ENCODE data around the gene RTL1. TPM values are rescaled to one million over a fixed set of nuclear protein-coding genes. Genes with fewer than 3 reads are reported as not detected.

The RTL1 gene
- total RNA-seq, 1 donor from 2014 or later = not detected

GRCh38 chr14:100889641-100890040, 13.9 kb downstream of the RTL1 start:
- peaks cover 12% of the 10 kb centered on the region for H3K27me3 ChIP-seq (ENCODE audit: low read depth)
- TF ChIP-seq CTCF (IDR thresholded peaks at IDR 0.05) = no peak
- H3K27ac ChIP-seq = no peak overlapping the region
- H3K4me3 ChIP-seq = no peak overlapping the region
- intact Hi-C loops (cut with DNase I) = no loop called here
- no peaks in the 10 kb centered on the region for H3K36me3 ChIP-seq
- H3K9me3 ChIP-seq = no peaks in the 10 kb centered on the region
- DNase-seq (no peak), ATAC-seq (no peak)
- H3K4me1 ChIP-seq = no peaks in the 10 kb centered on the region

- no peaks in the 10 kb centered on the region for H3K9me3 ChIP-seq
- no peak for DNase-seq
- intact Hi-C loops (cut with DNase I) = no loop called here
- no peak for ATAC-seq
- no peaks in the 10 kb centered on the region for H3K36me3 ChIP-seq
- H3K4me3 ChIP-seq = no peak overlapping the region
- peaks cover 12% of the 10 kb centered on the region for H3K27me3 ChIP-seq (ENCODE audit: low read depth)
- no peak overlapping the region for H3K27ac ChIP-seq
- TF ChIP-seq CTCF (IDR thresholded peaks at IDR 0.05) = no peak
- H3K4me1 ChIP-seq = no peaks in the 10 kb centered on the region
Measured at GRCh38 chr14:100888789-100889315, 14.7 kb downstream of the RTL1 start.

- H3K9me3 ChIP-seq = no peaks in the 10 kb centered on the region
- intact Hi-C loops (cut with DNase I) = no loop called here
- peaks cover 12% of the 10 kb centered on the region for H3K27me3 ChIP-seq (ENCODE audit: low read depth)
- no peak overlapping the region for H3K4me3 ChIP-seq
- no peak for ATAC-seq
- TF ChIP-seq CTCF (IDR thresholded peaks at IDR 0.05) = no peak
- H3K4me1 ChIP-seq = no peaks in the 10 kb centered on the region
- H3K27ac ChIP-seq = no peak overlapping the region
- no peak for DNase-seq
- no peaks in the 10 kb centered on the region for H3K36me3 ChIP-seq
Measured at GRCh38 chr14:100887728-100888335, 15.7 kb downstream of the RTL1 start.

GRCh38 chr14:100885617-100886016, 17.9 kb downstream of the RTL1 start:
- intact Hi-C loops (cut with DNase I) = no loop called here
- ATAC-seq (no peak), DNase-seq (no peak)
- H3K4me3 ChIP-seq = no peak overlapping the region
- TF ChIP-seq CTCF (IDR thresholded peaks at IDR 0.05) = no peak
- H3K9me3 ChIP-seq = no peaks in the 10 kb centered on the region
- peaks cover 7% of the 10 kb centered on the region for H3K27me3 ChIP-seq (ENCODE audit: low read depth)
- H3K4me1 ChIP-seq = no peaks in the 10 kb centered on the region
- no peaks in the 10 kb centered on the region for H3K36me3 ChIP-seq
- H3K27ac ChIP-seq = no peak overlapping the region

- Histone ChIP-seq H3K4me3 (no peak overlapping the region), H3K27ac (no peak overlapping the region), H3K9me3 (no peaks in the 10 kb centered on the region), H3K27me3 (ENCODE audit: low read depth) (peaks cover 7% of the 10 kb centered on the region), H3K36me3 (no peaks in the 10 kb centered on the region), H3K4me1 (no peaks in the 10 kb centered on the region)
- intact Hi-C loops (cut with DNase I) = no loop called here
- no peak for ATAC-seq
- DNase-seq = no peak
- no peak for TF ChIP-seq CTCF (IDR thresholded peaks at IDR 0.05)
Measured at GRCh38 chr14:100885196-100885595, 18.3 kb downstream of the RTL1 start.

Data from lower lobe of right lung (tissue), 2 donors.